Right renal pelvis (tissue), 4 donors: ENCODE data around the gene RYR2. TPM values are rescaled to one million over a fixed set of nuclear protein-coding genes. Genes with fewer than 3 reads are reported as not detected.

Experiments used
- DNase-seq, 4 donors: peaks; one replicate each; pipeline ENCODE4 v3.0.0-alpha.2; 2013; ENCODE audit warnings: low read depth in 4 of 4, low spot score in 3 of 4, missing footprints in 1 of 4
- polyA plus RNA-seq, 4 donors: library from polyadenylated mRNA; unstranded; fragments of 120-200 nt; gene quantifications; one replicate each; pipeline ENCODE4 v1.2.1, GENCODE V29; 2013; ENCODE audit not compliant: insufficient read length in 4 of 4

RYR2 gene
- polyA plus RNA-seq, 4 donors: 1.4 to 2.1 (median 1.6) TPM

GRCh38 chr1:237507005-237507404 is 465.0 kb downstream of the RYR2 start:
- DNase-seq: no peak

DNA sequence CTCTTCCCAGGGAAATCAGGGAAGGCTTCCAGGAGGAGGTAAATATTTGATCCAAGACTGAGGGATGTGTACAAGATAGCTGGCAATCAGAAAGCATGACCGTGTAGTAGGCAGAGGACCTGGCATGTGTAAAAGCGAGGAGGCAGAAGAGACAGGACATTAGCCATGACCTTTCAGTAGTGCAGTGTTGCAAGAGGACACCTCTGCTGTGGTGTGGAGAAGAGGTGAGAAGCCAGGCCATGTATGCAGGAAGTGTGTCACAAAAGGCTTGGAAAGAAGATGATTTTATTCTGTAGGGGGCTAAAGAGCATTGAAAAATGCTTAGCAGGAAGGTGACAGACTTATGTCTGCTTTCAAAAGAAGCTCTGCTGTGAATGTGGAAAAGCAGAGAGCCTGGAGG is 467.8 kb downstream of the RYR2 start:
- DNase-seq: no peak

GRCh38 chr1:237525102-237525501 is 483.1 kb downstream of the RYR2 start:
- no peak for DNase-seq

DNA sequence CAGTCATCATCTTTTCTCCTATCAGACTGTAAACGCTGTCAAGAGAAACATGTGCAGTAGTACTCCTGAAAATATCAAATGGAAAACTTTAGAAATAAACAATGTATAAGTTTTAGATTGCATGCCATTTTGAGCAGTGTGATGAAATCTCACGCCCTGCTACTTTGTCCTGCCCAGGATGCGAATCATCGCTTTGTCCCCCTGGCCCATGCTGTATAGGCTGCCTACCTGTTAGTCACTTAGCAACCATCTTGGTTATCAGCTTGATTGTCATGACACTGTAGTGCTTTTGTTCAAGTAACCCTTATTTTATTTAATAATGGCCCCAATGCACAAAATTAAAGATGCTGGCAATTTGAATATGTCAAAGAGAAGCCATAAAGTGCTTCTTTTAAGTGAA is 485.8 kb downstream of the RYR2 start:
- no peak for DNase-seq

- DNase-seq: no peak
Observed at GRCh38 chr1:237528545-237528944, 486.6 kb downstream of the RYR2 start.

GRCh38 chr1:237539055-237539454 is 497.1 kb downstream of the RYR2 start:
- no peak for DNase-seq

- no peak for DNase-seq
Observed at GRCh38 chr1:237542525-237543418, 500.8 kb downstream of the RYR2 start.

DNA sequence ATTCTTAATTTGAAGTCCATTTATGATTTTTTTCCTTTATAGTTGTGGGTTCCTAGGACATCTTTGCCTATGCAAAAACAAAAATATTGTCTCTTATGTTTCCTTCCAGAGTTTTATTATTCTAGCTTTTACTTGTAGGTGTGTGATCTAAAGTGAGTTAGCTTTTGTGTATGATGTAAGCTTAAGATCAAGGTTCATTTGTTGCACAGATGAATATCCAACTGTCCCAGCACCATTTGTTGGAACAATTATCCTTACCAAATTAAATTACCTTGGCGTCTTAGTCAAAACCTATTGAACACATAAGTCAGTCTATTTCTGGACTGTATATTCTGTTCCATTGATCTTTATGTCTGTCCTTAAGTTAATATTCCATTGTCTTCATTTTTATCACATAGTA is 511.1 kb downstream of the RYR2 start:
- no peak for DNase-seq

DNA sequence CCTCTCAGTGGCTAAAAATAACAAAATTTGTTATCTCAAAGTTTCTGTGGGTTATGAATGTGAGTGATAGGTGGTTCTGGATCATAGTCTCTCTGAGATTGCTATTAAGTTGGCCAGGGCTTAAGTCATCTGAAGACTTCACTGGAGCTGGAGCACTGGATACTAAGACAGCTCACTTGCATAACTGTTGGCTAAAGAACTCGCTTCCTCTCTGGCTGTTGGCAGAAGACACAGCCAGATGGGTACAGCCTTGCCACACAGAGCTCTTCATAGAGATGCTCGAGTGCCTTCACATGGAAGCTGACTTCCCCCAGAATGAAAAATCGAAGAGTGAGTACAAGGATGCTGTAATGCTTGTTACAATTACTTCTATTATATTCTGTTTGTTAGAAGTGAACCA is 514.9 kb downstream of the RYR2 start:
- no peak for DNase-seq

DNA sequence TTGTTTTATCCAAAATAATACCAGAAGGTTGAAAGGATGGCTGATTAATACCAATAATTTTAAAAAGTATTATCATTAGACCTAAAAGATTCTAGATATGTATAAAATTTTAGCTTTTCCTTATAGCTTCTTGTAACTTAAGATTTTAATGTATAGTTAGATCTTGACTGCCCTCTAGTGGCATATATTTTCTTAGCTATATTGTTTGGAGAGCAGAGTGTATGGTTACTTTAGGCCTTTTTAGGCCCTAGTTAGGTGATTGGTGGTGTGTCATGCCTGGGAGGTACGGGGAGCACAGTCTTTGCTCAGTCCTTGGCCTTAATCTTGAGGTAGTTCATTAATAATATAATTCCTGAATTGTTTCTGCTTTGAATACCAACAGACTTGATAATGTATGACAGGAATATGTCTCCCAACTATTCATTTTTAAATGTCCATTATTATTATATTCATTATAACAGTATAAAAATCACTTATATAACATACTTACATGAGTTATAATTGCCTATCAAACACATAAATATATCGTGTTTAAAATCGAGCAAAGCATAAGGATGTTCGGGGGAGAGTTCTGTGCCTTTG is 520.3 kb downstream of the RYR2 start:
- peak; percentile 14 to 58 (median 30) for DNase-seq

GRCh38 chr1:237565236-237565635 is 523.3 kb downstream of the RYR2 start:
- no peak for DNase-seq

DNA sequence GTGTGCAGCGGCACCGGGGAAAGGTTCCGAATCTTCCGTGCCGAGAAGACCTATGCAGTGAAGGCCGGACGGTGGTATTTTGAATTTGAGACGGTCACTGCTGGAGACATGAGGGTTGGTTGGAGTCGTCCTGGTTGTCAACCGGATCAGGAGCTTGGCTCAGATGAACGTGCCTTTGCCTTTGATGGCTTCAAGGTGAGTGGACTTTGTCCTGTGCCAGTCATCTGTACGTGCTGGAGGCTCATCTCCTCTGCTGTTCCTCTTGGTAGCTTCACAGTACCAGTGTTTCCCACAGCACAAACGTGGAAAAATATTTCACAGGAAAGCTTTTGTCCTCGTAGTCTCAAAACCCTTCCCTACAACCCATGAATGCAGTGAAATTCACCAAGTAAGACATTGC is 524.6 kb downstream of the RYR2 start:
- no peak for DNase-seq

- DNase-seq: no peak
Observed at GRCh38 chr1:237568955-237569354, 527.0 kb downstream of the RYR2 start.

GRCh38 chr1:237570530-237570929 is 528.5 kb downstream of the RYR2 start:
- DNase-seq: no peak

- no peak for DNase-seq
Observed at GRCh38 chr1:237574536-237574935, 532.6 kb downstream of the RYR2 start.

- DNase-seq: no peak
Observed at GRCh38 chr1:237578540-237578939, 536.6 kb downstream of the RYR2 start.

- no peak for DNase-seq
Observed at GRCh38 chr1:237580726-237581125, 538.7 kb downstream of the RYR2 start.

DNA sequence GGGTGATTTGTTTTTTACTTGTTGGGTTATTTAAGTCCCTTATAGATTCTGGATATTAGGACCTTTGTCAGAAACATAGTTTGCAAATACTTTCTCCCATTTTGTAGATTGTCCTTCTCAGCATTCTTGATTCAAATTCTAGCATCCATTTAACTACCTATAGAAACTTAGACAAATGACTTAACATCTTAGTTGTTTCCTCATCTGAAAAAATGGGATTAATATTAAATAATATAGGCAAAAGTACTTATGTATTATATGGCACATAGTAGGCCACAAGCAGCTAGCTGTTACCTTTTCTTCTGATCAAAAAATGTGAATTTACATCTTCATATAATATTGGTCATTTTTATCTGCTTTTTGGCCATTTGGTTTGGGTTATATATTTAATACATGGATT is 541.3 kb downstream of the RYR2 start:
- no peak for DNase-seq

- no peak for DNase-seq
Observed at GRCh38 chr1:237583756-237584155, 541.8 kb downstream of the RYR2 start.

DNA sequence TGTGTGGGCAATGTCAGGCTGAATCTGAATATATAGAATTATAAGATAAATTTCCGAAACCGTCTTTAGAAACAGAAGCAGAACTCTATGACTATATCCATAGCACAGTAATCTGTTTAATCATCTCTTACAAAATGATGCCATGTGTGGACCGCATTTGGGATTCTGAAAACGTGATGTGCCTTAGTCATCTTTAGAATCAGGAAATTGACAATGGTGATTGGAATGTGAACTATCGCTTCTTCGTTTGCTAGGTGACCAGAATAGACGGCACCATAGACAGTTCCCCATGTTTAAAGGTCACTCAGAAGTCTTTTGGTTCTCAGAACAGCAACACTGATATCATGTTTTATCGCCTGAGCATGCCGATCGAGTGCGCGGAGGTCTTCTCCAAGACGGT is 548.4 kb downstream of the RYR2 start:
- DNase-seq: no peak

- no peak for DNase-seq
Observed at GRCh38 chr1:237591353-237591752, 549.4 kb downstream of the RYR2 start.

DNA sequence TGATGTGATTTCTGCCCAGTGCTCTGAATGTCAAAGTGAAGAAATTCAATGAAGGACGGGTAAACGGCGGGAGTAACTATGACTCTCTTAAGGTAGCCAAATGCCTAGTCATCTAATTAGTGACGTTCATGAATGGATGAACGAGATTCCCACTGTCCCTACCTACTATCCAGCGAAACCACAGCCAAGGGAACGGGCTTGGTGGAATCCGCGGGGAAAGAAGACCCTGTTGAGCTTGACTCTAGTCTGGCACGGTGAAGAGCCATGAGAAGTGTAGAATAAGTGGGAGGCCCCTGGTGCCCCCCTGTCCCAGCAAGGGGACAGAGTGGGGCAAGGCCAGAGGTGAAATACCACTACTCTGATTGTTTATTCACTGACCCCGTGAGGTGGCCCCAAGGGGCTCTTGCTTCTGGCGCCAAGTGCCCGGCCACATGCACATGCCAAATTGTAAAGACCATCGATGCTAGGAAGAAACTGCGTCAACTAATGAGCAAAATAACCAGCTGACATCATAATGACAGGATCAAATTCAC is 561.1 kb downstream of the RYR2 start:
- peak in 1 of 4 donors; percentile 0 for DNase-seq
